ENCODE measurements around the gene TRIM26.
"Not testable (repeated sequence)": the region's sequence is repeated elsewhere in the genome, so short reads cannot be mapped to it uniquely, and the experiment has no call there.

TRIM26 gene

GRCh38 chr6:30152910-30153610 is 60.1 kb downstream of the TRIM26 start:
- no peak for DNase-seq

- DNase-seq = no peak
Measured at GRCh38 chr6:30152016-30152673, 61.1 kb downstream of the TRIM26 start.

- no peak for DNase-seq
Measured at GRCh38 chr6:30151580-30151979, 61.6 kb downstream of the TRIM26 start.

GRCh38 chr6:30150671-30151395 is 62.4 kb downstream of the TRIM26 start:
- no peak for DNase-seq

- no peak for DNase-seq
Measured at GRCh38 chr6:30149858-30150550, 63.2 kb downstream of the TRIM26 start.

GRCh38 chr6:30149234-30149633 is 64.0 kb downstream of the TRIM26 start:
- DNase-seq = no peak

GRCh38 chr6:30147096-30147495 is 66.1 kb downstream of the TRIM26 start:
- no peak for DNase-seq

- peak; percentile 32 for DNase-seq
Measured at GRCh38 chr6:30145818-30146217, 67.4 kb downstream of the TRIM26 start.

- no peak for DNase-seq
Measured at GRCh38 chr6:30144811-30145210, 68.4 kb downstream of the TRIM26 start.

GRCh38 chr6:30143780-30144179 is 69.4 kb downstream of the TRIM26 start:
- no peak for DNase-seq

GRCh38 chr6:30142665-30143064 is 70.5 kb downstream of the TRIM26 start:
- DNase-seq = no peak

GRCh38 chr6:30140240-30140639 is 73.0 kb downstream of the TRIM26 start:
- not testable (repeated sequence) for DNase-seq

- DNase-seq = no peak
Measured at GRCh38 chr6:30136570-30137286, 76.5 kb downstream of the TRIM26 start.

GRCh38 chr6:30135757-30136156 is 77.4 kb downstream of the TRIM26 start, which contains the start of gene TRIM40:
Gene TRIM40 (plus strand): TSS chr6:30136140. CDS start chr6:30137037, 897 bp downstream.
- no peak for DNase-seq

- DNase-seq = no peak
Measured at GRCh38 chr6:30135147-30135546, 78.1 kb downstream of the TRIM26 start.

All from DMS 273 treated with DMSO at 0.1 percent for 48 hours (cell line).